Lower leg skin (tissue), 4 donors: ENCODE measurements around the gene GAS7. TPM values are rescaled to one million over a fixed set of nuclear protein-coding genes. Genes with fewer than 3 reads are reported as not detected.
A peak's percentile ranks its signal among the peaks of the same experiment; 100 is the strongest.

Source experiments
- DNase-seq, 2 donors: peaks; one replicate each; pipeline ENCODE4 v3.0.0-alpha.2; 2019; ENCODE audit warnings: low spot score in 2 of 2
- H3K4me3 ChIP-seq: fragments of 200-600 bp; sonication (generic); 2 replicates; pipeline ENCODE4 v1.5.1; 2017; ENCODE audit warnings: mild to moderate bottlenecking, low read depth; ENCODE audit not compliant: poor library complexity, severe bottlenecking
- POLR2A ChIP-seq, 2 donors: fragments of 450-650 bp; IDR thresholded peaks; one replicate each; pipeline ENCODE4 v1.6.1; 2016 to 2017; ENCODE audit warnings: antibody characterized with exemption in 2 of 2, mild to moderate bottlenecking in 1 of 2, moderate library complexity in 1 of 2
- WGBS, 2 donors: methylation state at CpG; one replicate each; pipeline ENCODE4 v1.1.5; 2018; 5-methylcytosine and 5-hydroxymethylcytosine counted together
- intact Hi-C: fragments of 100-400 bp; cut with DNase I; formaldehyde crosslinking; loops from one replicate; pipeline ENCODE4 v1.15.0; 2023; ENCODE audit warnings: low total_unique reads
- total RNA-seq, 4 donors: library from RNA; depleted of rRNA; stranded (reverse); fragments of >200 nt; gene quantifications; one replicate each; pipeline ENCODE4 v1.1.0, GENCODE V29; 2016
- TF ChIP-seq, protein P1 (sequence below), 3 donors: fragments of 450-650 bp; IDR thresholded peaks; one replicate each; pipeline ENCODE4 v1.5.1; 2016; ENCODE audit warnings: antibody characterized with exemption in 3 of 3, mild to moderate bottlenecking in 3 of 3, moderate library complexity in 2 of 3

GAS7 gene
- total RNA-seq, 4 donors from 2014 or later = 97.8 to 148 (median 117) TPM

DNA sequence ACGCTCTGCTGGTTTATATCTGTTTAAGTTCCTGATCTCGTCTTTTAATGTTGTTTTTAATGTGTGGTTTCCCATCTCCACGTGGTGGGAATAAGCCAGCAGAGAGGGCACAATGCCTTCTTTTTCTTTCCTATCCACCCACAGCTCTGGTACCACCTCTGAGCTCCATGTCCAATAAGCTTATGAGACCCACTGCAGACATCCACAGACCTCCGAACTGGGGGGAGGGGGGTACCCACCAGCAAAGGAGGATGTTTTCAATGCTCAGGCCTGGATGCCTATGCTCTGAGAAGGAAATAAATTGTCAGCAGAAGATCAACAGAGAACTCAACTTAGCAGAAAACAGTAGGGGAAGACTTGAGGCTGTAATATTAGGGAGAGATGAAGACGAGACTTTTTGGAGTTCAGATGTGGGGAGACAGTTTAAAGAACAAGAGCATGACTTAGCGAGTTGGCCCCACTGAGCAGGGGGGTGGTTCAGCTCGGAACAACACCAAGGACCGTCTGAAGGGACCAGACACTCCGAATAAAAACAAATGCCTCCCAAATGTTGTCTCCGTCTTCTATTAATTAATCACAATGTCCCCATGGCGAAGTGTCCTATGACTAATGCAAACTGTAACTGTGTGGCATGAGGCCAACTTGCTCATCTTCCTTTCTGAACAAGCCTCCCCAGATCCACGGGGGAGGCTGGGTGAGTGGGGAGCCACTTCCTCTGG is 62.7 kb downstream of the GAS7 start:
- DNase-seq = peak; percentile 90 to 94
- intact Hi-C loops = no loop called here
- TF ChIP-seq POLR2A (IDR thresholded peaks at IDR 0.05) = no peak
- no peak overlapping the region for H3K4me3 ChIP-seq
- WGBS, 2 donors = 28 to 31% methylated on average over 12 of the region's 12 CpGs

DNA sequence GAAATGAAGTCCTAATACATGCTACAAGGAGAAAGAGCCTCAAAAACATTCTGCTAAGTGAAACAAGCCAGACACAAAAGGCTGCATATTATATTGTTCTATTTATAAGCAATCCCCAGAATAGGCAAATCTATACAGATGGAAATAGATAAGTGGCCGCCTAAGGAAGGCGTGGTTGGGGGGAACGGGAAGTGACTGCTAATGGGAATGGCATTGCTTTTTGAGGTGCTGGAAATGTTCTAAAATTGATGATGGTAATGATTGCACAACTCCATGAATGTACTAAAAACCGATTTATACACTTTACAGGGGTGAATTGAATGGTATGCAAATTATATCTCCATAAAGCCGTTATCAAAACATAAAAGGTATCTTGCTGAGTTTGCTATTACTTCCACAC is 67.7 kb downstream of the GAS7 start:
- 66 to 67% methylated on average over 5 of the region's 5 CpGs for WGBS, 2 donors
- intact Hi-C loops = no loop called here
- DNase-seq = no peak
- TF ChIP-seq, protein P1, sequence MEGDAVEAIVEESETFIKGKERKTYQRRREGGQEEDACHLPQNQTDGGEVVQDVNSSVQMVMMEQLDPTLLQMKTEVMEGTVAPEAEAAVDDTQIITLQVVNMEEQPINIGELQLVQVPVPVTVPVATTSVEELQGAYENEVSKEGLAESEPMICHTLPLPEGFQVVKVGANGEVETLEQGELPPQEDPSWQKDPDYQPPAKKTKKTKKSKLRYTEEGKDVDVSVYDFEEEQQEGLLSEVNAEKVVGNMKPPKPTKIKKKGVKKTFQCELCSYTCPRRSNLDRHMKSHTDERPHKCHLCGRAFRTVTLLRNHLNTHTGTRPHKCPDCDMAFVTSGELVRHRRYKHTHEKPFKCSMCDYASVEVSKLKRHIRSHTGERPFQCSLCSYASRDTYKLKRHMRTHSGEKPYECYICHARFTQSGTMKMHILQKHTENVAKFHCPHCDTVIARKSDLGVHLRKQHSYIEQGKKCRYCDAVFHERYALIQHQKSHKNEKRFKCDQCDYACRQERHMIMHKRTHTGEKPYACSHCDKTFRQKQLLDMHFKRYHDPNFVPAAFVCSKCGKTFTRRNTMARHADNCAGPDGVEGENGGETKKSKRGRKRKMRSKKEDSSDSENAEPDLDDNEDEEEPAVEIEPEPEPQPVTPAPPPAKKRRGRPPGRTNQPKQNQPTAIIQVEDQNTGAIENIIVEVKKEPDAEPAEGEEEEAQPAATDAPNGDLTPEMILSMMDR (IDR thresholded peaks at IDR 0.05) = no peak
- no peak for TF ChIP-seq POLR2A (IDR thresholded peaks at IDR 0.05)
- H3K4me3 ChIP-seq = no peak overlapping the region

- 38 to 44% methylated on average over 5 of the region's 5 CpGs for whole genome bisulfite sequencing, 2 donors
Observed at GRCh38 chr17:10130263-10130662, 68.1 kb downstream of the GAS7 start.

DNA sequence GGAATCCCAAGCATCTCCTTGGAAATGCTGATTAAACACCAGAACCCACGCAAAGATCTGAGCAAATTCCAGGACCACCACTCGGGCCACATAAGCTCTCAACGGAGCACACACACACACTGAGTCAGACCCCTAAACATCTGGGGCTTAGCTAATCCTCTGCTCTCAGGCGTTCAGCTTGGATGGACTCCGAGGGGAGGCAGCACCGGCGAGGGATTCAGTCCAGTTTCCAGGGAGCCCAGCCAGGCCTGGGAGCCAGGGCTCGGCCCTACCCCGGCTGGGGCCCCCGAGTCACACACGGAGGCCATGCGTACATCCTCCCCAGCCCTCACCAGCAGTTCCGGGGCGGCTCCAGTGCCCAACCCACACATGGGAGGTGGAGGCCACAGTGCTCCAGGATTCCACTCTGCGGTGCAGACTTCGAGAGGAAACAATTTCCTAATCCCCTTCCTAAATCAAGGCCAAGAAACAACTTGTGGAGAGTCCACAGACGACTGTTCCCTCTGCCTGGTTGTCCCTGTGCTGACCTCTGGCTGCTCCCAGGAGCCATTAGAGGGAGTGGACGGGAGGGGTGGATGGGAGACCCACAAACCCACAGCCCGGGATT is 70.5 kb downstream of the GAS7 start:
- intact Hi-C loops = no loop called here
- no peak overlapping the region for H3K4me3 ChIP-seq
- WGBS, 2 donors = 41 to 45% methylated on average over 15 to 19 of the region's 19 CpGs
- no peak for TF ChIP-seq POLR2A (IDR thresholded peaks at IDR 0.05)
- TF ChIP-seq, protein P1 (IDR thresholded peaks at IDR 0.05) = no peak
- peak; percentile 86 to 96 for DNase-seq

More at GRCh38 chr17:10130263-10130662, 68.1 kb downstream of the GAS7 start:
- no peak for DNase-seq
- no peak overlapping the region for H3K4me3 ChIP-seq
- intact Hi-C loops = no loop called here
- TF ChIP-seq, protein P1 (IDR thresholded peaks at IDR 0.05) = no peak
- TF ChIP-seq POLR2A (IDR thresholded peaks at IDR 0.05) = no peak

- no peak for DNase-seq
- H3K4me3 ChIP-seq = no peak overlapping the region
- intact Hi-C loops = no loop called here
- TF ChIP-seq, protein P1 (IDR thresholded peaks at IDR 0.05) = no peak
- no peak for TF ChIP-seq POLR2A (IDR thresholded peaks at IDR 0.05)
- 39 to 43% methylated on average over 16 of the region's 16 CpGs for WGBS, 2 donors
Observed at GRCh38 chr17:10126616-10127501, 71.5 kb downstream of the GAS7 start.

GRCh38 chr17:10126276-10126615 is 72.2 kb downstream of the GAS7 start:
- DNase-seq = no peak
- intact Hi-C loops = no loop called here
- TF ChIP-seq, protein P1 (IDR thresholded peaks at IDR 0.05) = no peak
- TF ChIP-seq POLR2A (IDR thresholded peaks at IDR 0.05) = no peak
- WGBS, 2 donors = 66 to 68% methylated on average over 18 of the region's 18 CpGs
- H3K4me3 ChIP-seq = no peak overlapping the region
